GM21423 (cell line): ENCODE data around the gene NOC4L.

Experiments
- ATAC-seq: cut with Tn5 transposase; IDR thresholded peaks from one replicate; pipeline ENCODE4 v1.9.1; 2021; ENCODE audit warnings: mild to moderate bottlenecking, moderate library complexity; ENCODE audit not compliant: unreplicated experiment

The NOC4L gene

GRCh38 chr12:132166801-132167591, 22.7 kb downstream of the NOC4L start:
- ATAC-seq: no peak

- ATAC-seq: no peak
Observed at GRCh38 chr12:132167611-132168310, 23.5 kb downstream of the NOC4L start.

- no peak for ATAC-seq
Observed at GRCh38 chr12:132168311-132169031, 24.2 kb downstream of the NOC4L start.

GRCh38 chr12:132169376-132169775, 25.1 kb downstream of the NOC4L start:
- no peak for ATAC-seq

- no peak for ATAC-seq
Observed at GRCh38 chr12:132170094-132170636, 25.9 kb downstream of the NOC4L start.

- no peak for ATAC-seq
Observed at GRCh38 chr12:132170637-132171292, 26.5 kb downstream of the NOC4L start.

- ATAC-seq: no peak
Observed at GRCh38 chr12:132171293-132171967, 27.2 kb downstream of the NOC4L start.

- ATAC-seq: no peak
Observed at GRCh38 chr12:132171968-132172521, 27.8 kb downstream of the NOC4L start.

GRCh38 chr12:132172619-132173018, 28.4 kb downstream of the NOC4L start:
- no peak for ATAC-seq

GRCh38 chr12:132173135-132174014, 29.1 kb downstream of the NOC4L start:
- no peak for ATAC-seq

GRCh38 chr12:132174015-132174838, 30.0 kb downstream of the NOC4L start:
- no peak for ATAC-seq

GRCh38 chr12:132174839-132175490, 30.7 kb downstream of the NOC4L start:
- ATAC-seq: no peak

GRCh38 chr12:132175496-132176384, 31.5 kb downstream of the NOC4L start:
- no peak for ATAC-seq

GRCh38 chr12:132176385-132176919, 32.2 kb downstream of the NOC4L start:
- no peak for ATAC-seq

GRCh38 chr12:132176920-132177551, 32.8 kb downstream of the NOC4L start:
- no peak for ATAC-seq

GRCh38 chr12:132178316-132178715, 34.1 kb downstream of the NOC4L start:
- no peak for ATAC-seq
